ENCODE results near the gene IQSEC2. TPM values are rescaled to one million over a fixed set of nuclear protein-coding genes. Genes with fewer than 3 reads are reported as not detected.

Gene IQSEC2
- total RNA-seq, 1 experiment from 2014 or later: 45.7 TPM

DNA sequence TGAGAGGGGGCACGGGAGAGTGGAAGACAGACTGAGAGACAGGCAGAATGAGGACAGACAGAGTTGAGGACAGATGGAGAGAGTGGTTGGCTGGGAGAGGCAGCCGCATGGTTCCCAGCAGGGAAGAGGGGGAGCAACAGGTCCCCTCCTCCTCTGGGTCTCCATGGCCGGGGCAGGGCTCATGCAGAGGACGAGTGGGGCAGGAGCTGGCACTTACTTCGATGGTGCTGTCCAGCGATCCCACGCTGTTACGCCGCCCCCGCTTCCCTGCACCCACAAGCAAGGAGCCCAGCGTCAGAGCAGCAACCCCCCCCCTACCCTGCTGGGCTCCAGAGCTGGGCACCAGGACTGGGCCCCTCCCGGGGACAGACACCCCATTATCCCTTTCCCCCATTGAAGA is 45.8 kb downstream of the IQSEC2 start:
- ChIA-PET POLR2A (ENCODE audit: unreplicated experiment) (no interaction called here), CTCF (no interaction called here)
- Histone ChIP-seq H3K36me3 (ENCODE audit: low read depth) (no peaks in the 10 kb centered on the region), H3K9me3 (ENCODE audit: insufficient read depth, low read depth) (no peaks in the 10 kb centered on the region), H2AFZ (no peak overlapping the region), H3K9me2 (ENCODE audit: insufficient read depth) (no peaks in the 10 kb centered on the region), H3K4me2 (no peak overlapping the region), H4K20me1 (ENCODE audit: insufficient read depth) (no peaks in the 10 kb centered on the region), H3F3A (ENCODE audit: insufficient read depth, low read depth) (no peaks in the 10 kb centered on the region), H3K4me3 (no peak overlapping the region), H3K27ac (no peak overlapping the region), H3K79me2 (ENCODE audit: low read depth) (no peaks in the 10 kb centered on the region), H3K4me1 (replicated peaks; ENCODE audit: insufficient read depth) (no peaks in the 10 kb centered on the region), H3K27me3 (ENCODE audit: insufficient read depth, low read depth) (no peaks in the 10 kb centered on the region)
- TF ChIP-seq EZH2 (IDR thresholded peaks at IDR 0.05; ENCODE audit: low read depth): no peak
- TF ChIP-seq, protein P1, sequence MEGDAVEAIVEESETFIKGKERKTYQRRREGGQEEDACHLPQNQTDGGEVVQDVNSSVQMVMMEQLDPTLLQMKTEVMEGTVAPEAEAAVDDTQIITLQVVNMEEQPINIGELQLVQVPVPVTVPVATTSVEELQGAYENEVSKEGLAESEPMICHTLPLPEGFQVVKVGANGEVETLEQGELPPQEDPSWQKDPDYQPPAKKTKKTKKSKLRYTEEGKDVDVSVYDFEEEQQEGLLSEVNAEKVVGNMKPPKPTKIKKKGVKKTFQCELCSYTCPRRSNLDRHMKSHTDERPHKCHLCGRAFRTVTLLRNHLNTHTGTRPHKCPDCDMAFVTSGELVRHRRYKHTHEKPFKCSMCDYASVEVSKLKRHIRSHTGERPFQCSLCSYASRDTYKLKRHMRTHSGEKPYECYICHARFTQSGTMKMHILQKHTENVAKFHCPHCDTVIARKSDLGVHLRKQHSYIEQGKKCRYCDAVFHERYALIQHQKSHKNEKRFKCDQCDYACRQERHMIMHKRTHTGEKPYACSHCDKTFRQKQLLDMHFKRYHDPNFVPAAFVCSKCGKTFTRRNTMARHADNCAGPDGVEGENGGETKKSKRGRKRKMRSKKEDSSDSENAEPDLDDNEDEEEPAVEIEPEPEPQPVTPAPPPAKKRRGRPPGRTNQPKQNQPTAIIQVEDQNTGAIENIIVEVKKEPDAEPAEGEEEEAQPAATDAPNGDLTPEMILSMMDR (conservative IDR thresholded peaks at IDR 0.05): no peak
- no peak for DNase-seq
- intact Hi-C loops (cut with micrococcal nuclease; ENCODE audit: unreplicated experiment): no loop called here
- BruUV-seq (replicated peaks): no TSS peak

DNA sequence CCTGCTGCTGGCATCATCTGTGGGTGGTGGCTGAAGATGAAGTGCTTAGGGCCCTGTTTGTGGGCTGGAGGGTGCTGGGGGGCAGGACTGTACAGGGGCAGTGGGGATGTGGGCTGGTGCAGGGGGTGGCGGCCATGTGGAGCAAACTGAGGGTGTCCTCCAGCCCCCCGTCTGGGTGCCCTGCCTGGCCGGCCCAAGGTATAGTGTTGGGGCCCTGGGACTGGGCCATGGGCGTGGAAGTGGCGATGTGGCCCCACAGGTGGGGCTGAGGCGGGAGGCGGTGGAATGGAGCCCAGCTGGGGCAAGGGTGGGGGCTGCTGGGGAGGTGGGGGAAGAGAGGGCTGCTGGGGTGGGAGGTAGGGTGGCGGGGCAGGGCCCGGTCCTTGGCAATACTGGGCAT is 46.9 kb downstream of the IQSEC2 start:
- Histone ChIP-seq H3K4me3 (no peak overlapping the region), H3K27me3 (ENCODE audit: insufficient read depth, low read depth) (no peaks in the 10 kb centered on the region), H3K36me3 (ENCODE audit: low read depth) (no peaks in the 10 kb centered on the region), H3K9me3 (ENCODE audit: insufficient read depth, low read depth) (no peaks in the 10 kb centered on the region), H4K20me1 (ENCODE audit: insufficient read depth) (no peaks in the 10 kb centered on the region), H3K4me2 (no peak overlapping the region), H3K9me2 (ENCODE audit: insufficient read depth) (no peaks in the 10 kb centered on the region), H3F3A (ENCODE audit: insufficient read depth, low read depth) (no peaks in the 10 kb centered on the region), H2AFZ (no peak overlapping the region), H3K27ac (no peak overlapping the region), H3K79me2 (ENCODE audit: low read depth) (no peaks in the 10 kb centered on the region), H3K4me1 (replicated peaks; ENCODE audit: insufficient read depth) (no peaks in the 10 kb centered on the region)
- intact Hi-C loops (cut with micrococcal nuclease; ENCODE audit: unreplicated experiment): no loop called here
- TF ChIP-seq, protein P1 (conservative IDR thresholded peaks at IDR 0.05): no peak
- TF ChIP-seq EZH2 (IDR thresholded peaks at IDR 0.05; ENCODE audit: low read depth): no peak
- DNase-seq: no peak
- ChIA-PET POLR2A (ENCODE audit: unreplicated experiment) (no interaction called here), CTCF (no interaction called here)
- BruUV-seq (replicated peaks): no TSS peak

DNA sequence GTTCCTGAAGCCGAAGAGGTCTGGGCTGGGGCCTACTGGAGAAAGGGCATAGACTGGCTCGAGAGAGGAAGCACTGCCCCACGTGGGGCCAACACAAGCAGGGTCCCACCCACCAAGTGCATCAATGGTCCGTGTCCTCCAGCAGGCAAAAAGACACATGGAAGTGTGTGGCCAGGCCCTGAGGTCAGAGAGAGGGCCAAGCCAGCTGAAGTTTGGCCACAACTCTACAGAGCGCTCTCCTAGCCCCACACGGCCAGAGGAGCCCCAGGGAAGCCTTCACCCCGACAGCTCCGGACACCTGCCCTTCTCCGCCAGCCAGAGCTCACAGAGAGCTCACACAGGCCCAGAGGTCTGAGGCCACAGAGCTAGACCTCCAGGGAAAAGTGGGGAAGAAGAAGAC is 47.8 kb downstream of the IQSEC2 start:
- no peak for DNase-seq
- no peak overlapping the region for H2AFZ ChIP-seq
- H3K4me1 ChIP-seq (replicated peaks; ENCODE audit: insufficient read depth): no peaks in the 10 kb centered on the region
- H3F3A ChIP-seq (ENCODE audit: insufficient read depth, low read depth): no peaks in the 10 kb centered on the region
- ChIA-PET POLR2A (ENCODE audit: unreplicated experiment) (no interaction called here), CTCF (no interaction called here)
- no TSS peak for BruUV-seq (replicated peaks)
- H3K79me2 ChIP-seq (ENCODE audit: low read depth): no peaks in the 10 kb centered on the region
- H3K4me3 ChIP-seq: no peak overlapping the region
- H3K27ac ChIP-seq: no peak overlapping the region
- TF ChIP-seq, protein P1 (conservative IDR thresholded peaks at IDR 0.05): no peak
- no peak for TF ChIP-seq EZH2 (IDR thresholded peaks at IDR 0.05; ENCODE audit: low read depth)
- H3K27me3 ChIP-seq (ENCODE audit: insufficient read depth, low read depth): no peaks in the 10 kb centered on the region
- intact Hi-C loops (cut with micrococcal nuclease; ENCODE audit: unreplicated experiment): no loop called here
- H3K9me3 ChIP-seq (ENCODE audit: insufficient read depth, low read depth): no peaks in the 10 kb centered on the region
- H4K20me1 ChIP-seq (ENCODE audit: insufficient read depth): no peaks in the 10 kb centered on the region
- H3K4me2 ChIP-seq: no peak overlapping the region
- H3K9me2 ChIP-seq (ENCODE audit: insufficient read depth): no peaks in the 10 kb centered on the region
- no peaks in the 10 kb centered on the region for H3K36me3 ChIP-seq (ENCODE audit: low read depth)

All from PC-9 (cell line).